Left colon (tissue), 2 donors: Measurements from ENCODE around the gene ZNF605. TPM values are rescaled to one million over a fixed set of nuclear protein-coding genes. Genes with fewer than 3 reads are reported as not detected.
"Not testable (repeated sequence)": the region's sequence is repeated elsewhere in the genome, so short reads cannot be mapped to it uniquely, and the experiment has no call there.

Source experiments
- ATAC-seq: fragments of 200-7000 bp; cut with Tn5 transposase; one replicate; pipeline ENCODE4 v1.9.1; 2020; ENCODE audit warnings: mild to moderate bottlenecking, moderate library complexity
- DNase-seq, 2 donors: peaks; one replicate each; pipeline ENCODE4 v3.0.0-alpha.2; 2020
- intact Hi-C, 2 donors: fragments of 100-400 bp; cut with DNase I in 1 of 2; cut with micrococcal nuclease in 1 of 2; formaldehyde crosslinking; loops; one replicate each; pipeline versions ENCODE4 v1.11.2 to v1.14.0; 2022; cut with DNase I, micrococcal nuclease
- total RNA-seq, 2 donors: library from RNA; stranded (reverse); fragmentation: NEBNext Ultra II Directional; extraction: Animal tissue kit (Norgen Biotek cat#: 25700); gene quantifications; one replicate each; pipeline ENCODE4 v1.2.1, GENCODE V29; 2021
- donor health status: DM: no; HTN: no; CAD: no.
- donor health status: DM: yes; HTN: yes; CAD: no.

Gene ZNF605
- total RNA-seq, 2 donors from 2014 or later = 8.6 to 10.8 TPM

DNA sequence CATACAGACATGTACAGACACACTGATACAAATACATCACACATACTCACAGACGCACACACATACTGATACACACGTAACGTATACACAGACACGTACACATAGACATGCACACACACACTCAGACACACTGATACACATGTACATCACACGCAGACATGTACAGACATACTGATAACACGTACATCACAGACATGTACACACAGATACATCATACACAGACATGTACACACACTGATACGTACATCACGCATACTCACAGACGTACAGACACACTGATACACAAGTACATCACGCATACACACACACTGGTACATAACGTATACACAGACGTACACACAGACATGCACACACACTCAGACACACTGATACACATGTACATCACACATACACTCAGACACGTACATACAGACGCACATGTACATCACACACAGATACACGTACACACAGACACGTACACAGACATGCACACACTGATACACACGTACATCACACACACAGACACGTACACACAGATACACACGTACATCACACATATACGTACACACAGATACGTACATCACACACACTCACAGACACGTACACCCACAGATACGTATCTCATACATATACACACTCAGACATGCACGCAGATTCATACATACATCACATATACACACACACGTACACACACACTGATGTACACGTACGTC lies 5.1 kb downstream of the ZNF605 start:
- DNase-seq (no peak), ATAC-seq (no peak)

DNA sequence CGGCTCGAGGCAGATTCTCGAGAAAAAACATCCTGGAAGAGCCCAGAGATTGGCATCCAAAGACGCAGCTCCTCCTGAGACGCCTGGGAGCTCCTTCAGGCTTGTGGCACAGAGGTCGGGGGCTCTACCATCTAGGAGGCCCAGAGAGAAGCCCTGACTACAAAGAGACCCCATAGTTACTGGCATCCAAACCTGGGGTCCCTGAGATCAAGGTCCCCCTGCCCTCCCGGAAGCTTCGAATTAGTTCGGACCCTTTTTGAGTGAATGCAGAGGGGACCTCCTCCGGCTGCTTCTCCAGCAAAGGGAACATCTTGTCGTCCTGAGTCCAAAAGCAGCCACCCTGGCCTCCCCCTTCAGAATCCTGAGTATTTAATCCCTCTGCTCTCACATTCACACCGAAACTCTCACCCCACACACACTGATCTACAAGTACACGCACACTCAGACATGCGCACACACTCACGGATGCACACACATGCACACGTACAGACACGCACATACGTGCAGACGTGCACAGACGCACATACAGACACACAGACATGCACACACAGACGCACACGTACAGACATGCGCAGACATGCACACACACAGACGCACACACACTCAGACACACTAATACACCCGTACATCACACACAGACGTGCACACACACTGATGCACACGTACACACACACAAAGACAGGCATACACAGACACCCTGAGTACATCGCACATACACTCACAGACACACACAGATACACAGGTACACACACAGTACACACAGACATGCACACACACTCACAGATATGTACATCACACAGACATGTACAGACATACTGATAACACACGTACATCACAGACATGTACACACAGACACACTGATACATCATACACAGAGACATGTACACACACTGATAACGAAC lies 5.9 kb downstream of the ZNF605 start:
- ATAC-seq = no peak
- DNase-seq = no peak
- intact Hi-C loops = no loop called here

More for the DNA sequence above, 5.1 kb downstream of the ZNF605 start:
- intact Hi-C loops = no loop called here

DNA sequence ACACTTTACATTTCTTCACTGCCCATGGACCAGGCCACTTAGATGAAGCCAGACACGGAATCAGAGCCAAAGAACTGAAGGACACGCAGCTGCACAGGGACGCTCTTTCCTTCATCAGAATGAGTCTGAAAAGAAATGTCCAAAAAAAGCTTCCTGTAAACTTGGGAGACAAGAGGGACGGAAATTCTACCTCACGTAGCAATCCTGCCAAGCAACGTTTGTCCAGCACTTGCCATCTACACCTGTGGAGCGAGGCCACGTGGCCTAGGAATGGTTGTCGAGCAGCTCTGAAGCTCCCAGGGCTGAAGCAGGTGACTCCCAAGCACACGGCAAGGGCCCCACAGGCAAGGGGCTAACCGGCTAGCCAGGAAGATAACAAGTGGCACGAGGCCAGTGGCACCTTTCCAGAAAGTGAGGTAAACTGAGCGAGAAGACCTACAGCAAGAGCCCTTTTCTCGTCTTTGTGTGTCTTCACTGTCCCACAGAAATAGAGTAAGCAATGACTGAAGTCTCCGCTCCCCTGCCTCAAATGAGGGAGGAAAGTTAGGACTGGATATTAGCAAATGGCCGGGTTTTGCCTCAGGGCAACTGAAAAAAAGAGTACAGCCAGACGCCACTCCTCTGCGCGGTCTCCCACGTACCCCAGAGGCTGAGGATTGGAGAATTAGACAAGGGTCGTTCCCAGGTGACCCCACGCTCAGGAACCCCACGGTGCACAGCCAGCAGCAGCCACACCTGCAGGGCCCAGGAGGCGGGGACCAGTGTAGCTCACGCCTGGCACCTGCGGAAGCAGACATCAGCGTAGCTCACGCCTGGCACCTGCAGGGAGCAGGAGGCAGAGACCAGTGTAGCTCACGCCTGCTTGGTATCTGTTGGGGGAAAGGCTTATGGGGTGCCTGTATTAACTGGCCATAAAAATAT lies 7.7 kb downstream of the ZNF605 start:
- ATAC-seq (no peak), DNase-seq (no peak)

GRCh38 chr12:132946246-132946820 lies 9.8 kb downstream of the ZNF605 start:
- DNase-seq (no peak), ATAC-seq (no peak)
- intact Hi-C loops = no loop called here

More for the DNA sequence above, 7.7 kb downstream of the ZNF605 start:
- intact Hi-C loops = no loop called here

GRCh38 chr12:132945806-132946205 lies 10.3 kb downstream of the ZNF605 start:
- DNase-seq (no peak), ATAC-seq (no peak)
- intact Hi-C loops = no loop called here

GRCh38 chr12:132942611-132943010 lies 13.5 kb downstream of the ZNF605 start:
- intact Hi-C loops = no loop called here
- no peak for DNase-seq
- ATAC-seq = no peak

DNA sequence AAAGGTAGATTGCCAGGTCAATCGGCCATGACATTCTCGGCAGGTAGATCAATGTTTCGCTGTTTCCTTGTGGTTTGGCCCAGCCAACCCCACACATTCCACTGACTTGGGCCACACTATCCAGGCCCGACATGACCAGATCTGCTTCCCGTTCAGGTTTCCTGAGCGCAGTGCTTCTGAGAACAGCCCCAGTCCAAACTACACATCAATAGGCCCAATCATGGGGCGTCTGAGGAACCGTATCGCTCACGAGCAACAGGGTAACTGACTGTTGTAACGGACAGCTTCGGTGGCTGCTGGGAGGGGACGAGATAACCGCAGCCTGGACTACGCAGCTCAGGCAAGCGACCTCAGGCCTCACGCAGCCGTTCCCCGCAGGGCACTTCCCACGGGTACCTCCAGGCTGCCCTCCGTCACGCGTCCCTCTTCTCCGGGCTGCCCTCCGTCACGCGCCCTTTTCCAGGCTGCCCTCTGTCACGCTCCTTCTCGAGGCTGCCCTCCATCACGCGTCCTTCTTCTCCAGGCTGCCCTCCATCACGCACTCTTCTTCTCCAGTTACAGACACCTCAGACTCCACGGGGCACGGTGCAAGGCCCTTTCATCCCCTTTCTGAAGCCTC lies 14.7 kb downstream of the ZNF605 start:
- intact Hi-C loops = no loop called here

DNA sequence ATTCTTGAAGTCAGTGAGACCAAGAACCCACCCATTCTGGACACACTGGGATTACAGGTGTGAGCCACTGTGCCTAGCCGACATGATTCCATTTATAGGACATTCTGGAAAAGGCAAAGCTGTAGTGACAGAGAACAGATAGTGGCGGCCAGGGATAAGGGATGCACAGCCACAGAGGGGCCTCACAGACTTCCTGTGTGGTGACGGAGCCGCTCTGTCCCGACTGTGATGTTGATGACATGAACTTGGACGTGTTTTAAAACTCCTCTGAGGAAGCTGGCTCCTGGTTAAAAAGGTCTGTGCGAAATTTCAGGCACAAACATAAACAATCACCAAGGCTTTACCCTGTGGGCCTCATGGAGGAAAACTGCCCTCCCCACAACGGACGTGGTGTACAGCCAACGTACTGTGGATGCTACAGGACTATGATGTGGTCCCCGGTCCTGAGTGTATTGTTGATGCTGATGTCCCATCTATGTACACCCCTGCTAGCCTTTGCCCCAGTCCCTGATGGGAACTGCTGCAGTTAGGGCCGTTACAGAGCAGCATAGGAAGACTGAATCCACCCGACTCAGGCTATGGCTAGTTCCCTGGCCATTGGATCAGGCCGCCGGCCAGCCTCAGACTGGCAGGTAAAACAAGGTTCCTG lies 15.9 kb downstream of the ZNF605 start:
- ATAC-seq (no peak), DNase-seq (no peak)
- intact Hi-C loops = no loop called here

More for the DNA sequence above, 14.7 kb downstream of the ZNF605 start:
- ATAC-seq (no peak), DNase-seq (no peak)

- DNase-seq, intact Hi-C loops, ATAC-seq: not testable (repeated sequence)
These were observed 17.3 kb downstream of the ZNF605 start for GRCh38 chr12:132938807-132939206.

DNA sequence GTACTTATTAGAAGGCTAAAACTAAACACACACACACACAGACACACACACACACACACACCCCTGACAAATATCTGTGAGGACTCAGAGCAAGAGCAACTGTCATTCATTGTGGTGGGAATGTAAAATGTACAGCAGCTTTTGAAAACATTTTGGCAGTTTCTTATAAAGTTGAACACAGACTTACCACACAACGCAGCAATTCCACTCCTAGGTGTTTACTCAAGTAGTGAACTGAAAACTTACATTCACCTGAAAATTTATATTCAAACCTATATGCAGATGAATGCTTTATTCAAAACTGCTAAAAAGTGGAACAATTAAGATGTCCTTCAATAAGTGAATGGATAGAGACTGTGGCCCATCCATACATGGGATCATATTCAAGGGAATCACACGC lies 18.6 kb downstream of the ZNF605 start:
- DNase-seq (no peak), ATAC-seq (no peak)
- intact Hi-C loops = no loop called here

GRCh38 chr12:132936921-132937320 lies 19.2 kb downstream of the ZNF605 start:
- ATAC-seq, intact Hi-C loops, DNase-seq: not testable (repeated sequence)

DNA sequence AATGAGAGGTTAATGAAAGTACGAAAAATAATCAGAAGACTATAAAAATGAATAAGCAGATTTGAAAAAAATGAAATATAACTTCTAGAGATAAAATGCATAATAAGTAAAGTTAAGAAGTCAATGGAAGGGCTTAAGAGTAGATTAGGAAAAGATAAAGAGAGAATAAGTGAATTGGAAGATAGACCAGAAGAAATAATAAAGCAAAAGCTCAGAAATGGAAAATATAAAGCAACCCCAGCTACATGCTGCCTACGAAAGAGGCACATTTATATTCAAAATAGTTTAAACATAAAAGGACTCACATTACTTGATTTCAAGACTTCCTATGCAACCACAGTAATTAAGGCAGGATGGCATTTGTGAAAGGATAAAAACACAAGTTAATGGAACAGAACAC lies 19.9 kb downstream of the ZNF605 start:
- no peak for ATAC-seq
- DNase-seq = no peak
- intact Hi-C loops = no loop called here

GRCh38 chr12:132926415-132926833 lies 29.7 kb downstream of the ZNF605 start:
- DNase-seq (no peak), ATAC-seq (no peak)
- intact Hi-C loops = no loop called here

- intact Hi-C loops = no loop called here
- DNase-seq (no peak), ATAC-seq (no peak)
These were observed 30.3 kb downstream of the ZNF605 start for GRCh38 chr12:132925597-132926414.

DNA sequence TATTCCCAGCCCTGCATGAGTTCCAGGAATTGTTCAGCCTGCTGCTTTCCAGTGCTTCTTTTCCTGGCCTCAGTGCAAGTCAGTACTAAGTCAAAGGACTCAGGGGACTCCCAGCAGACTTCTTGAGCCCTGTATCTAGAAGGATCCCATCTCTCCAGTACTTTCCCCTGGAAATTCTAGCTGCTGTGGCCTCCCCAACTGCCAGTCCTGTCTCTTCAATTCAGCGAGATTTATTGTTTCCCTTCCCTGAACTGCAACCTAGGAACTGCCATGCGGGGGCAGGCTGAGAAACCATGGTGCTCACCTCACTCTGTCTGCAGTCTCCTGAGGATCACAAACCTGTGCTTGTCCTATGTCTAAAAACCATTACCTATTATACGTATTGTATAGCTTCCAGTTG lies 31.8 kb downstream of the ZNF605 start:
- no peak for ATAC-seq
- intact Hi-C loops = no loop called here
- no peak for DNase-seq

GRCh38 chr12:132923356-132923909 lies 32.7 kb downstream of the ZNF605 start:
- intact Hi-C loops = no loop called here
- ATAC-seq (no peak), DNase-seq (no peak)

GRCh38 chr12:132922676-132923075 lies 33.4 kb downstream of the ZNF605 start:
- intact Hi-C loops = no loop called here
- no peak for ATAC-seq
- no peak for DNase-seq
